ENCODE results near the gene CAPZB. TPM values are rescaled to one million over a fixed set of nuclear protein-coding genes. Genes with fewer than 3 reads are reported as not detected.

The CAPZB gene
- total RNA-seq, 4 donors from 2014 or later = 84.7 to 124 (median 103) TPM

DNA sequence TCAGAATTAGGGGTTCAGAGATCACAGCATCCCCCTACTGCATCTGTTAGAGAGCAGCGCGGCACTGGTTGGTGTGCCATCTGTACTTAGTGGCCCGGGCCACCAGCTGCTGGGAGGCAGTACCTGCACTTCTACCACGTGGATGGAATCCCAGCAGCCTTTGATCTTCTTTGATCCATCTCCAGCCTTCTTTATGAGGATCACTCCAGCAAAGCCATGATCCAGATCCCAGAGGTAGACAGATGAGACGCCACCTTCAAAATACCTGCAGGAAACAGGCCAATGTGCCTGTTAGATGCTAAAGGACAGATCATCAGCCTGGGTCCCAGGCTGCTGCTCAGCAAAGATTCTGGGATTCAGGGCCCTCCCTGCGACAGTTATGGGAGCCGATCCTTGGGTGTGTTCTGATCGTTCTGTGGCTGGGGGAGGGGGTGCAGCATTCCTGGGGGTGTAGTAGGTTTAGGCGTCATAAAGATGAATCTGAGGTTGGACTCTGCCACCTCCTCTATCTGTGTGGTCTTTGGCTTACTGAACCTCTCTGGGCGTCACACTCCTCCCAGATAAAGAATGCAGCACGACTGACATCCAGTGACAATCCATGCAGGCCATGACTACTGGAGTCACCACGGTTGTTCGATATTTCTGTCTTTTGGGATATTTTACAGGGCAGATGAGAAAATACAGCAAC lies 127.9 kb downstream of the CAPZB start:
- WGBS, 2 donors = 85 to 88% methylated on average over 13 of the region's 13 CpGs
- H3K4me3 ChIP-seq (ENCODE audit: low read depth, poor library complexity, severe bottlenecking) = no peak overlapping the region
- TF ChIP-seq, protein P1, sequence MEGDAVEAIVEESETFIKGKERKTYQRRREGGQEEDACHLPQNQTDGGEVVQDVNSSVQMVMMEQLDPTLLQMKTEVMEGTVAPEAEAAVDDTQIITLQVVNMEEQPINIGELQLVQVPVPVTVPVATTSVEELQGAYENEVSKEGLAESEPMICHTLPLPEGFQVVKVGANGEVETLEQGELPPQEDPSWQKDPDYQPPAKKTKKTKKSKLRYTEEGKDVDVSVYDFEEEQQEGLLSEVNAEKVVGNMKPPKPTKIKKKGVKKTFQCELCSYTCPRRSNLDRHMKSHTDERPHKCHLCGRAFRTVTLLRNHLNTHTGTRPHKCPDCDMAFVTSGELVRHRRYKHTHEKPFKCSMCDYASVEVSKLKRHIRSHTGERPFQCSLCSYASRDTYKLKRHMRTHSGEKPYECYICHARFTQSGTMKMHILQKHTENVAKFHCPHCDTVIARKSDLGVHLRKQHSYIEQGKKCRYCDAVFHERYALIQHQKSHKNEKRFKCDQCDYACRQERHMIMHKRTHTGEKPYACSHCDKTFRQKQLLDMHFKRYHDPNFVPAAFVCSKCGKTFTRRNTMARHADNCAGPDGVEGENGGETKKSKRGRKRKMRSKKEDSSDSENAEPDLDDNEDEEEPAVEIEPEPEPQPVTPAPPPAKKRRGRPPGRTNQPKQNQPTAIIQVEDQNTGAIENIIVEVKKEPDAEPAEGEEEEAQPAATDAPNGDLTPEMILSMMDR (IDR thresholded peaks at IDR 0.05) = no peak
- TF ChIP-seq POLR2A (IDR thresholded peaks at IDR 0.05) = no peak
- intact Hi-C loops (cut with DNase I; ENCODE audit: low total_unique reads) = no loop called here
- no peak for DNase-seq (ENCODE audit: low spot score in 2 of 2)

DNA sequence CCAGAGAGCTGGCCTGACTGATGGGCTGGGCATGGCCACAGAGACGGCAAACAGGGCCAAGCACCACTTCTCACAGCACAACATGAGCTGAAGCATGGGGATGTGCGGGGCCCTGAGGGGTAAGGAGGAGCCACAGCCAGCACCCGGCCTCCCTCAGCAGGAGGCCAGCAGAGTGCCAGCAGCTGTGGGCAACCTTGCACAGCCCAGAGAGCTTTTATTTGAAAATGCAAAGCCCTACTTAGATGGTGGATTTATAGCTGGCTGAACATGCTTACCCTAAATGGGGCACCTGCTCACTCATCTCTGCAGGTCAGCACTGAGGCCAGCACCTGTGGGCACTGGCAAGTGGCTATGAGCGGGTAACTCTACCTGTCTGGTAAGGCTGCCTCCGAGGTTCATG lies 129.1 kb downstream of the CAPZB start:
- no peak overlapping the region for H3K4me3 ChIP-seq (ENCODE audit: low read depth, poor library complexity, severe bottlenecking)

DNA sequence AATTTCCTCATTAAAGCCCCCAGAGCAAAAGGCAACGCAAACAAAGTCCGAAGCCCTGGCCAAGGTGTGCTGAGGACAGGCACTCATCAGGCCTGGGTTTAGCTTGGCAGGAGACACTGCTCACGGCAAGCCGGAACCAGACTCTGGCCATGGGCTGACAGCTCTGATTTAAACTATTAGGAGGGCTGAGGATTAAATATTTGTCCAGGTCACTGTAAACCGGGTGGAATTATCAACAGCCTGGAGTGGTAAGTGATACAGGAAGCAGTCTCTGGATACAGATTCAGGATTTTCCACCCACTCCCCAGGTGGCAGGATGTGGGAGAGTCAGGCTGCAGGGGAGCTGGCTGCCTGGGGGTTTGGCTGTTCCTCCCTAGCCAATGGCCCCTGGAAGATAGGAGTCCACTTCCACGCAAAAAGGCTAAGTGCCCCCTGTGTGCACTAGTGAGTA lies 130.8 kb downstream of the CAPZB start:
- H3K4me3 ChIP-seq (ENCODE audit: low read depth, poor library complexity, severe bottlenecking) = no peak overlapping the region
- no peak for TF ChIP-seq POLR2A (IDR thresholded peaks at IDR 0.05)
- TF ChIP-seq, protein P1 (IDR thresholded peaks at IDR 0.05) = no peak
- 76 to 84% methylated on average over 6 of the region's 6 CpGs for WGBS, 2 donors
- intact Hi-C loops (cut with DNase I; ENCODE audit: low total_unique reads) = no loop called here
- DNase-seq (ENCODE audit: low spot score in 2 of 2) = no peak

More for the DNA sequence above, 129.1 kb downstream of the CAPZB start:
- intact Hi-C loops (cut with DNase I; ENCODE audit: low total_unique reads) = no loop called here
- no peak for DNase-seq (ENCODE audit: low spot score in 2 of 2)
- no peak for TF ChIP-seq POLR2A (IDR thresholded peaks at IDR 0.05)
- TF ChIP-seq, protein P1 (IDR thresholded peaks at IDR 0.05) = no peak
- WGBS, 2 donors = 80 to 90% methylated on average over 5 of the region's 5 CpGs

DNA sequence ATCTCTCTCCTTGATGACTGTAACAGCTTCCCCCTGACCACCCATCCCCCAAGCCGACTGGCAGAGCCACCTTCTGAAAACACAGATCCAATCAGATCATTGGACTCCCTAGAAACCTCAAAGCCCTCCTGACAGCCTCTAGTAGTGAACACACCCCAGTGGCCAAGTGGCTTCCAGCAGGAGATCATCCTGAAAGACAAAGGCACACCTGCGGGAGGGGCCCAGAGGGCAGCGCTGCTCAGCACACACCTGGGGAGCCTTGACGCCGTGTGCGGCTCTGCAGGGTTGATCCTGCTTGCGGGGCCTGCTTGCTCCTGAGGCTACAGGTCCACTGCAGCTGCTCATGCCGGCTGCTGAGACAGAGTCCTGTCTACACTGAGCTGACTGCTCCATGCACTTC lies 131.7 kb downstream of the CAPZB start:
- DNase-seq (ENCODE audit: low spot score in 2 of 2) = no peak
- TF ChIP-seq POLR2A (IDR thresholded peaks at IDR 0.05) = no peak
- TF ChIP-seq, protein P1 (IDR thresholded peaks at IDR 0.05) = no peak
- 82 to 83% methylated on average over 7 of the region's 8 CpGs for WGBS, 2 donors
- intact Hi-C loops (cut with DNase I; ENCODE audit: low total_unique reads) = no loop called here
- H3K4me3 ChIP-seq (ENCODE audit: low read depth, poor library complexity, severe bottlenecking) = no peak overlapping the region

DNA sequence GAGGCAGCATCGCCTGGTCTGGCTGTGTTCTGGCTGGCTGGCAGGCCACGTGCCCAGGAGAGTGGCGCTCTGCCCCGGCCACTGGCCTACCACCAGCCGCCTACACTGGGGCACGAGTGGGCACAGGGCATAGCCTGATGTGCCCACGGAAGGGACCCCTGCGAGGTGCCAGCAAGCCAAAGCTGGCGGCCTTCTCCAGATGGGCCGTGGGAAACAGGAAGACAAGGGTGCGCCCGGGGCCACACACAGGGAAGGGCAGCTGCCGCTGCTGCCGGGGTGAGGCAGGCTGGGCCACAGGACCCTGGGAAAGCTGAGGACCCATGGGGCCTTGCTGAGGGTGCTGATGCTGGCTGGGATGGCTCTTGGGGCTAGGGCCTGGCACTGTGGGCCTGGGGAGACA lies 132.5 kb downstream of the CAPZB start:
- H3K4me3 ChIP-seq (ENCODE audit: low read depth, poor library complexity, severe bottlenecking) = no peak overlapping the region
- intact Hi-C loops (cut with DNase I; ENCODE audit: low total_unique reads) = no loop called here
- WGBS, 2 donors = 89 to 95% methylated on average over 8 to 12 of the region's 14 CpGs
- TF ChIP-seq POLR2A (IDR thresholded peaks at IDR 0.05) = no peak
- no peak for DNase-seq (ENCODE audit: low spot score in 2 of 2)

DNA sequence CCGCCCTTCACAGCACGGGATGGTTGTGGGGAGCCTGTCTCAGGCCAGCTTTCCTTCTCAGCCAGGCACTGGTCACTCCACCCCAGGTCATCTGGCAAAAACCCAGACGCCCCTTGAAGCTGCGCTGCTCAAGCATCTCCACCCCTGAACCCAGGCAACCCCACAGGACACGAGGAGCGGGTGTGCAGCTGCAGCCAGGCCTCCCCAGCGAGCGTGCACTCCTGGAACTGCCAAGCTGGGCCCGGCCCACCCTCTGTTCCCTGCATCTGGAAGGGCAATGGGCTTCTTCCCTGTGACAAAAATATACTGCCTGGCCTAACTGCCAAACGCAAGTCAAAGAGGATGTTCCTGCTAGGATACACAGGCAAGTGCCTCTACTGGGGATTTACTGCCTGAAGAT lies 133.5 kb downstream of the CAPZB start:
- TF ChIP-seq POLR2A (IDR thresholded peaks at IDR 0.05) = no peak
- TF ChIP-seq, protein P1 (IDR thresholded peaks at IDR 0.05) = no peak
- DNase-seq (ENCODE audit: low spot score in 2 of 2) = no peak
- 61 to 84% methylated on average over 10 of the region's 10 CpGs for WGBS, 2 donors
- no peak overlapping the region for H3K4me3 ChIP-seq (ENCODE audit: low read depth, poor library complexity, severe bottlenecking)
- intact Hi-C loops (cut with DNase I; ENCODE audit: low total_unique reads) = no loop called here

All from lower leg skin (tissue), 4 donors.